Adrenal gland (tissue), 12 donors: ENCODE data around the gene SGIP1. TPM values are rescaled to one million over a fixed set of nuclear protein-coding genes. Genes with fewer than 3 reads are reported as not detected.

Experiments
- DNase-seq, 7 donors: peaks; one replicate each; pipeline ENCODE4 v3.0.0-alpha.2; 2019 to 2020
- H3K27ac ChIP-seq, 5 donors: fragments of 200-600 bp; sonication (generic) in 4 of 5; 1 replicate in 3 of 5; 2 replicates in 2 of 5; pipeline versions ENCODE4 v1.5.1 to v1.8.0; 2016 to 2020; ENCODE audit warnings: mild to moderate bottlenecking in 1 of 5
- H3K27me3 ChIP-seq: fragments of 200-600 bp; 2 replicates; pipeline ENCODE4 v1.8.0; 2021
- H3K36me3 ChIP-seq, 2 donors: fragments of 200-600 bp; replicated peaks in 1 of 2; 1 replicate in 1 of 2; 2 replicates in 1 of 2; pipeline versions ENCODE4 v1.5.1 to v1.8.0; 2018 to 2022
- H3K4me1 ChIP-seq, 2 donors: fragments of 200-600 bp; replicated peaks in 1 of 2; 1 replicate in 1 of 2; 2 replicates in 1 of 2; pipeline versions ENCODE4 v1.5.1 to v1.8.0; 2018 to 2021
- H3K4me3 ChIP-seq, 4 donors: fragments of 200-600 bp; sonication (generic) in 3 of 4; one replicate each; pipeline ENCODE4 v1.5.1; 2016 to 2018
- H3K9me3 ChIP-seq, 3 donors: fragments of 200-600 bp; sonication (generic) in 1 of 3; replicated peaks in 1 of 3; 1 replicate in 2 of 3; 2 replicates in 1 of 3; pipeline versions ENCODE4 v1.5.1 to v1.8.0; 2016 to 2021
- POLR2A ChIP-seq, 2 donors: fragments of 450-650 bp; IDR thresholded peaks; one replicate each; pipeline ENCODE4 v1.6.1; 2017; ENCODE audit warnings: antibody characterized with exemption in 2 of 2, mild to moderate bottlenecking in 2 of 2, moderate library complexity in 1 of 2
- WGBS, 4 donors: extraction: QIAGEN DNeasy Blood & Tissue Kit in 2 of 4; methylation state at CpG; one replicate each; pipeline versions ENCODE4 v1.1.5 to v1.1.7; 2013 to 2017; 5-methylcytosine and 5-hydroxymethylcytosine counted together
- intact Hi-C, 2 donors: fragments of 100-400 bp; cut with DNase I; formaldehyde crosslinking; loops; one replicate each; pipeline versions ENCODE4 v1.14.1 to v1.15.0; 2022 to 2023
- polyA plus RNA-seq, 3 donors: library from polyadenylated mRNA; stranded (reverse); fragments of 200-250 nt in 2 of 3; fragments of 350-450 nt in 1 of 3; fragmentation: Illumina TruSeq in 1 of 3; extraction: RNeasy Lipid Tissue Mini Kit (QIAGEN cat#74804) in 1 of 3; gene quantifications; one replicate each; pipeline ENCODE4 v1.2.3, GENCODE V29; 2013 to 2014
- total RNA-seq, 9 donors: library from RNA; depleted of rRNA in 4 of 9; stranded (reverse); fragments of >200 nt in 4 of 9; fragments of 120-200 nt in 1 of 9; fragmentation: NEBNext Ultra II Directional in 1 of 9; extraction: Animal tissue kit (Norgen Biotek cat#: 25700) in 1 of 9; gene quantifications; one replicate each; pipeline versions ENCODE4 v1.1.0 to v1.2.4, GENCODE V29; 2013 to 2023
- TF ChIP-seq, protein P1 (sequence below), 6 experiments: fragments of 450-650 bp in 4 of 6; fragments of 200-600 bp in 2 of 6; sonication (generic) in 1 of 6; IDR thresholded peaks; 1 replicate in 5 of 6; 2 replicates in 1 of 6; pipeline versions ENCODE4 v1.5.1 to v1.8.0; 2016 to 2021; ENCODE audit warnings: antibody characterized with exemption in 6 of 6, mild to moderate bottlenecking in 2 of 6, moderate library complexity in 1 of 6
- donor health status: healthy with polysubstance abuse.
- donor health status: Bipolar disorder and iron deficiency.
- donor health status: DM: yes; HTN: yes; CAD: no.
- donor health status: DM: no; HTN: no; CAD: no.
- donor health status: DM: no; HTN: no; CAD: no.
- donor health status: DM: yes; HTN: yes; CAD: no.

Gene SGIP1
- total and polyA plus RNA-seq, 12 donors, result 0.52 to 8.4 (median 1.9) TPM; not detected in 1

DNA sequence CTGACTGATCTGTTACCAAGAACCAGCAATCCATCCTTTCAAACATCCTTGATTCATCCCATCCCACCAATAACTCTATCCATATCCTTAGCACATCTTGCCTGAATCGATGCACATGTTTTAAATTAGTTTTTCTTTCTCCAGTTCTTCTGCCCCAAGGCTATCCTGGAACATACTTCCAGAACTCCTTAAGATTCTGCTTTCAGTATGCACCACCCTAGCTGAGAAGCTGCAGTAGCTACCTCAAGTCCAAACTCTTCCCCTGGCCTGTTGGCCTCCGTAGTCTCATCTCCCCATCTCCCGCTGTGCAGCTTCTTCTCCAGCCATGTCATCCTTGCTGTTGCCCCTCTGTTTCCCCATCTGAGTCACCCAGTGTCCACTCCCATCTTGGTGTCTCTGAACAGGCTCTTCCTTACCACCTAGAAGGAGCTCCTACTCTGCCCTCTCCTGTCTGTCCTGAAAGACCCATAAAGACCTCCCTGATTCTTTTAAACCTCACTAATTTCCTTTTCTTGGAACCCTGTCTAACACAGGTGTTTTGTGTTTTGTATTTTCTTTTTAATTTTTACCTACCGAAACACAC, 108.0 kb downstream of the SGIP1 start:
- H3K27me3 ChIP-seq, result no peaks in the 10 kb centered on the region
- no peak overlapping the region for H3K27ac ChIP-seq
- H3K4me3 ChIP-seq, result no peak overlapping the region
- no peaks in the 10 kb centered on the region for H3K36me3 ChIP-seq
- intact Hi-C loops, result no loop called here
- no peak for DNase-seq
- TF ChIP-seq, protein P1, sequence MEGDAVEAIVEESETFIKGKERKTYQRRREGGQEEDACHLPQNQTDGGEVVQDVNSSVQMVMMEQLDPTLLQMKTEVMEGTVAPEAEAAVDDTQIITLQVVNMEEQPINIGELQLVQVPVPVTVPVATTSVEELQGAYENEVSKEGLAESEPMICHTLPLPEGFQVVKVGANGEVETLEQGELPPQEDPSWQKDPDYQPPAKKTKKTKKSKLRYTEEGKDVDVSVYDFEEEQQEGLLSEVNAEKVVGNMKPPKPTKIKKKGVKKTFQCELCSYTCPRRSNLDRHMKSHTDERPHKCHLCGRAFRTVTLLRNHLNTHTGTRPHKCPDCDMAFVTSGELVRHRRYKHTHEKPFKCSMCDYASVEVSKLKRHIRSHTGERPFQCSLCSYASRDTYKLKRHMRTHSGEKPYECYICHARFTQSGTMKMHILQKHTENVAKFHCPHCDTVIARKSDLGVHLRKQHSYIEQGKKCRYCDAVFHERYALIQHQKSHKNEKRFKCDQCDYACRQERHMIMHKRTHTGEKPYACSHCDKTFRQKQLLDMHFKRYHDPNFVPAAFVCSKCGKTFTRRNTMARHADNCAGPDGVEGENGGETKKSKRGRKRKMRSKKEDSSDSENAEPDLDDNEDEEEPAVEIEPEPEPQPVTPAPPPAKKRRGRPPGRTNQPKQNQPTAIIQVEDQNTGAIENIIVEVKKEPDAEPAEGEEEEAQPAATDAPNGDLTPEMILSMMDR (IDR thresholded peaks at IDR 0.05), result no peak
- no peak for TF ChIP-seq POLR2A (IDR thresholded peaks at IDR 0.05)
- H3K9me3 ChIP-seq, result no peaks in the 10 kb centered on the region
- H3K4me1 ChIP-seq, result no peaks in the 10 kb centered on the region
- WGBS, 4 donors, result 87 to 95% (median 93%) methylated on average over 4 of the region's 4 CpGs

DNA sequence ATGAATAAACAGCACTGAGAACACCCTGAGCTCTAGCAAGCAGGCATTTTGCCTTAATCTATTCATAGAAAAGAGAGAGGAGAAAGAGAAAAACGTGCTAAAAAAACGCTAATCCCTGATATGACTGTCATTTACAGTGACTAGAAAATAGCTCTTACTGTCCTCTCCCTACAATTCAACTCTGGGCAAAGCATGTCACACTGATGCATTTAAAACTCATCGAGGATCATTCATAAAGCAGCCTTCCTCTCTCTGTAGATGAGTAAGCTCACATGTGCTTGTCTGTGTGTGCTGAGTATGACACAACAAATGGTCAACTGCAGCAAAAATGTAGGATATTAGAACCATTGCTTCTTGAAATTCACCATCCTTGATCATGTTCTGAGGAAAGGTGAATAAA, 109.0 kb downstream of the SGIP1 start:
- no peaks in the 10 kb centered on the region for H3K36me3 ChIP-seq
- no peaks in the 10 kb centered on the region for H3K9me3 ChIP-seq
- 44 to 66% (median 54%) methylated on average over 3 of the region's 3 CpGs for WGBS, 4 donors
- H3K27me3 ChIP-seq, result no peaks in the 10 kb centered on the region
- no peak overlapping the region for H3K4me3 ChIP-seq
- H3K4me1 ChIP-seq, result no peaks in the 10 kb centered on the region
- no peak for DNase-seq
- intact Hi-C loops, result no loop called here
- no peak for TF ChIP-seq POLR2A (IDR thresholded peaks at IDR 0.05)
- TF ChIP-seq, protein P1 (IDR thresholded peaks at IDR 0.05), result no peak
- no peak overlapping the region for H3K27ac ChIP-seq

DNA sequence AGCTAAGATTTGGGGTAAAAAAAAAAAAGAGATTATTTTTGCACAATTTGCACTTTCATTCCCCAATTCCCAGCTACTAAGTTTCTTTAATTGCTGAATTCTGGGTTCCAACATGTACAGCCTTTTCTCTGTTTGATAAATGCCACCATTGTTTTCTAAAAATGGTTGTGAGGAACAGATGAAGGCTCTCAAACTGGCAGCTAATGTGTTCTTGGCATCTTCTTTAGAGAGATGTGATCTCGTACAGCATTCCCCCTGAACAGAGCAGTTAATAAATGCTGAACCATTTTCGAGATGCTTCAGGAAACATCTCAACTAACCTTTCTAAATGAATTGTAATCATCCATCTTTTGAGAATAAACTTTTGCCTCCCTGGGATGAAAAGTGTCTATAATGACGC, 110.4 kb downstream of the SGIP1 start:
- TF ChIP-seq, protein P1 (IDR thresholded peaks at IDR 0.05), result no peak
- TF ChIP-seq POLR2A (IDR thresholded peaks at IDR 0.05), result no peak
- no peaks in the 10 kb centered on the region for H3K9me3 ChIP-seq
- intact Hi-C loops, result no loop called here
- no peak overlapping the region for H3K4me3 ChIP-seq
- 72 to 80% (median 74%) methylated on average over 3 of the region's 3 CpGs for WGBS, 4 donors
- DNase-seq, result no peak
- H3K4me1 ChIP-seq, result no peaks in the 10 kb centered on the region
- no peaks in the 10 kb centered on the region for H3K27me3 ChIP-seq
- no peak overlapping the region for H3K27ac ChIP-seq
- no peaks in the 10 kb centered on the region for H3K36me3 ChIP-seq

DNA sequence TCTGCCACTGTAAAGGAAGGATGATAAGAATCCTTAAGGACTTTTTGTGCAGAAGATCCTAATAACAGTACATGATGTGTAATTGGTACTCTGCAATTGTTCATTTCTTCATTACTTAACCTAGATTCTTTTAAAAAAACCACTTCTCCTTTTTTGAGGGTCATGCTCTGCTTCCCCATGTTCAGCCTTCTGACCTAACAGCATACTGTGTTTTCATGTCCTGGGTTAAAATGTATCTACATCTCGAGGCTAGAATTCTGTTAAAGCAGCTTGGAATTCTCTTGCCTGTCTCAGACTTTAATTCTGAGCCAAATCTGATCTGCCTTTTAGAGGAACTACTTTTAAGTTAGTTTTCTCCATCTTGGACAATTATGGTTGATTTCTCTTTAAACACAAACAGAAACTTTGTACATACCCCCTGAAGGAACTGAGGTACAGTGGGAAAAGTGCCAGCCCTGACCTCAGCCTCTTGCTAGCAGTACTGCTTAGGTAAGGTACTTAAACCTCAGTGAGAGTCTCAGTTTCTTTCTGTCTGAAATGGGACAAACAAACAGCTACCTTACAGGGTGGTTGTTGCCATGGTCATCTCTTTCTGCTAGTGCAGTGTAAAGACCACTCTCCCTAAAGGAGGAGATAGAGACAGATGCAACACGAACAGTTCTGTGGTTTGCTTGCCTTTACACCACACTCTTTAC, 115.1 kb downstream of the SGIP1 start:
- Histone ChIP-seq H3K9me3 (no peaks in the 10 kb centered on the region), H3K4me1 (no peaks in the 10 kb centered on the region), H3K4me3 (no peak overlapping the region), H3K27ac (no peak overlapping the region), H3K36me3 (no peaks in the 10 kb centered on the region), H3K27me3 (no peaks in the 10 kb centered on the region)
- WGBS, 4 donors, result 41 to 69% (median 57%) methylated on average over 2 of the region's 2 CpGs
- no peak for DNase-seq
- intact Hi-C loops, result no loop called here
- no peak for TF ChIP-seq POLR2A (IDR thresholded peaks at IDR 0.05)
- TF ChIP-seq, protein P1 (IDR thresholded peaks at IDR 0.05), result no peak
